ENCODE results near the gene DDRGK1. TPM values are rescaled to one million over a fixed set of nuclear protein-coding genes. Genes with fewer than 3 reads are reported as not detected.

DDRGK1 gene
- total and polyA plus RNA-seq, 2 of the 4 experiments (the other 2 are of a cell fraction): 12.2 to 29.6 TPM

DNA sequence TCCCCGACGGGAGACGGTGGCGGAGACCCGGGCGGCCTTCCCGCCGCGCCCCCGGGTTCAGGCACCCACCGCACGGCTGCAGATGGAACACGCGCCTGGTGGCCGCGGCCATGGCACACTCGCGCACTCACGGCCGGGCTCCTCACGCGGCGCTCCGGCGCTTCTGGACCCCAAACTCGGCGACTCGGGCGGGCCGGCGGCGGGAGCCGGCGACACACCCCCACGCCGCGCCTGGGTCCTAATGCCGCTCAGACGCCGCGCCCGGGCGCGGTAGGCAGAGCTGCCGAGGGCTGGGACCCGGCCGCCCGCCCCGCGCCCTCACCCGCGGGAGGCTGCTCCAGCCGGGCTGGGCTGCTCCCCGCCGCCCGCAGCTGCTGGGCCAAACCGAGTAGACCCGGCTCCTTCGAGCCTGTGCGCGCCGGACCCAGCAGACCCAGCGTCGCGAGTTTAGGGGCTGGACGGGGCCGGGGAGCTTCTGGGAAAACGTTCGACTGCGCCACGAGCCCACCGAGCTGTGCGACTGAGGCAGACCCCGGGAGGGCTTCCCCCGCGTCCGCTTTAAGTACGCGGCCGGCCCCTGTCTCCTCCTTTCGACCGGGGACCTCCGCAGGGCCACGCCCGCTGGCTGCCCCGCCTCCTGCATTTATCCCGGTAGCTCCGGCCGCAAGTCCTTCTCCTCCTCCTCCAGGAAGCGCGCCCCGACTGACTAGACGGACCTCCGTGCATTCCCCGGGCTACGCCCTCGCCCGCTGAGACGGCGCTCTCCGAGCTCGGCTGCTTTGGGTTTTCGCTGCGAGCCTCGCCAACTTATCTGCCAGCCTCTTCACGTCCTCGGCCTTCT lies 34.8 kb upstream of the DDRGK1 start, which contains the start of gene SLC4A11:
Gene SLC4A11 (minus strand): TSS at position 165 of the 841 bp plus-strand sequence. CDS start 53 bp downstream, at position 112.
- Histone ChIP-seq H2AFZ (replicated peaks; ENCODE audit: low read length, poor library complexity) (peak within 1 kb of the TSS; percentile 92), H3K36me3 (ENCODE audit: control insufficient read depth, insufficient read depth, low read length) (no peaks in the 10 kb centered on the region), H3K4me1 (ENCODE audit: control insufficient read depth, insufficient read depth, low read length) (no peaks in the 10 kb centered on the region; the same call in 1 of the 2 replicates), H3K23ac (ENCODE audit: low read depth, low read length) (0 out of 2 replicates have a peak within 1 kb of the TSS, but pooled peaks have one; percentile 13), H3K9ac (ENCODE audit: low read depth, low read length) (peak within 1 kb of the TSS; percentile 59), H3K27ac (ENCODE audit: insufficient read depth, low read length) (no peak within 1 kb of the TSS), H2BK20ac (ENCODE audit: low read depth, low read length) (no peak within 1 kb of the TSS), H2AK9ac (replicated peaks; ENCODE audit: low read depth, low read length, poor library complexity) (peak within 1 kb of the TSS; percentile 91), H3K18ac (ENCODE audit: low read depth, low read length) (no peak within 1 kb of the TSS; the same call in 1 of the 2 replicates), H4K20me1 (ENCODE audit: insufficient read depth, low read length) (peaks cover 4% of the 10 kb centered on the region; the same call in 1 of the 2 replicates), H2AK5ac (ENCODE audit: low read depth, low read length) (peak within 1 kb of the TSS; percentile 19; the same call in 1 of the 2 replicates), H4K91ac (ENCODE audit: insufficient read depth, low read depth, low read length) (no peak within 1 kb of the TSS), H3K4ac (ENCODE audit: low read depth, low read length) (peak within 1 kb of the TSS; percentile 58), H3K14ac (replicated peaks; ENCODE audit: low read depth, low read length) (peak within 1 kb of the TSS; percentile 24), H3K9me1 (ENCODE audit: insufficient read depth, low read length) (no peaks in the 10 kb centered on the region), H4K5ac (ENCODE audit: low read depth, low read length) (no peak within 1 kb of the TSS; the same call in 1 of the 2 replicates), H2BK5ac (ENCODE audit: low read depth, low read length, poor library complexity, severe bottlenecking) (no peak within 1 kb of the TSS), H3K56ac (ENCODE audit: extremely low read depth, insufficient read depth, low read length) (no peak within 1 kb of the TSS), H4K8ac (ENCODE audit: low read depth in 2 of 2, low read length in 2 of 2) (peak within 1 kb of the TSS in 1 of 2 experiments; percentile 23; a peak in 2 of 4 replicates), H3K9me3 (ENCODE audit: control insufficient read depth, insufficient read depth, low read length) (no peaks in the 10 kb centered on the region), H3K4me3 (ENCODE audit: insufficient read depth, low read depth, low read length) (peak within 1 kb of the TSS; percentile 64), H3K27me3 (ENCODE audit: control insufficient read depth, insufficient read depth, low read length) (peaks cover 36% of the 10 kb centered on the region), H3K79me1 (ENCODE audit: low read depth in 1 of 2, low read length in 2 of 2) (no peaks in the 10 kb centered on the region), H3K4me2 (ENCODE audit: low read depth, low read length) (peak within 1 kb of the TSS; percentile 78), H2BK15ac (ENCODE audit: low read depth, low read length) (no peak within 1 kb of the TSS), H2BK120ac (ENCODE audit: low read depth, low read length) (no peak within 1 kb of the TSS)
- in situ Hi-C loops (cut with MboI; ENCODE audit: low sequenced_read_pairs) (no loop called here), dilution Hi-C loops (cut with HindIII; ENCODE audit: low sequenced_read_pairs, unreplicated experiment) (no loop called here), intact Hi-C loops (cut with micrococcal nuclease) (no loop called here)
- CTCF ChIA-PET: no interaction called here
- BruUV-seq (replicated peaks): no TSS peak
- POLR2A ChIA-PET (ENCODE audit: unreplicated experiment): no interaction called here
- ATAC-seq (ENCODE audit: low read depth): peak; percentile 80
- TF ChIP-seq MXI1 (IDR thresholded peaks at IDR 0.05; ENCODE audit: borderline replicate concordance, low read depth, low read length) (no peak), MAFK (IDR thresholded peaks at IDR 0.05; ENCODE audit: low read depth, low read length) (no peak), CTCF (conservative IDR thresholded peaks at IDR 0.05; ENCODE audit: low read depth, low read length) (no peak), ELK1 (IDR thresholded peaks at IDR 0.05; ENCODE audit: borderline replicate concordance, low read depth, low read length) (no peak), FOS (IDR thresholded peaks at IDR 0.05; ENCODE audit: low read depth, low read length) (no peak), SMC3 (IDR thresholded peaks at IDR 0.05; ENCODE audit: low read depth, low read length) (no peak)
- TF ChIP-seq, protein P1, sequence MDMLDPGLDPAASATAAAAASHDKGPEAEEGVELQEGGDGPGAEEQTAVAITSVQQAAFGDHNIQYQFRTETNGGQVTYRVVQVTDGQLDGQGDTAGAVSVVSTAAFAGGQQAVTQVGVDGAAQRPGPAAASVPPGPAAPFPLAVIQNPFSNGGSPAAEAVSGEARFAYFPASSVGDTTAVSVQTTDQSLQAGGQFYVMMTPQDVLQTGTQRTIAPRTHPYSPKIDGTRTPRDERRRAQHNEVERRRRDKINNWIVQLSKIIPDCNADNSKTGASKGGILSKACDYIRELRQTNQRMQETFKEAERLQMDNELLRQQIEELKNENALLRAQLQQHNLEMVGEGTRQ (IDR thresholded peaks at IDR 0.05; ENCODE audit: low read depth, low read length): no peak
- DNase-seq: peak; percentile 33
- WGBS, 2 experiments (ENCODE audit: extremely low coverage in 2 of 2, insufficient read length in 1 of 2): 1% methylated on average over 75 of the region's 107 CpGs; no CpG with 5 or more reads in 1 of the 2 experiments

Measured in IMR-90 (cell line).